ENCODE data around the gene PSMG2. TPM values are rescaled to one million over a fixed set of nuclear protein-coding genes. Genes with fewer than 3 reads are reported as not detected.

Gene PSMG2
- total and polyA plus RNA-seq, 10 of the 15 experiments (the other 5 are each of a cell fraction or from before 2014, with no cell fraction given) = 88.5 to 268 (median 116) TPM

DNA sequence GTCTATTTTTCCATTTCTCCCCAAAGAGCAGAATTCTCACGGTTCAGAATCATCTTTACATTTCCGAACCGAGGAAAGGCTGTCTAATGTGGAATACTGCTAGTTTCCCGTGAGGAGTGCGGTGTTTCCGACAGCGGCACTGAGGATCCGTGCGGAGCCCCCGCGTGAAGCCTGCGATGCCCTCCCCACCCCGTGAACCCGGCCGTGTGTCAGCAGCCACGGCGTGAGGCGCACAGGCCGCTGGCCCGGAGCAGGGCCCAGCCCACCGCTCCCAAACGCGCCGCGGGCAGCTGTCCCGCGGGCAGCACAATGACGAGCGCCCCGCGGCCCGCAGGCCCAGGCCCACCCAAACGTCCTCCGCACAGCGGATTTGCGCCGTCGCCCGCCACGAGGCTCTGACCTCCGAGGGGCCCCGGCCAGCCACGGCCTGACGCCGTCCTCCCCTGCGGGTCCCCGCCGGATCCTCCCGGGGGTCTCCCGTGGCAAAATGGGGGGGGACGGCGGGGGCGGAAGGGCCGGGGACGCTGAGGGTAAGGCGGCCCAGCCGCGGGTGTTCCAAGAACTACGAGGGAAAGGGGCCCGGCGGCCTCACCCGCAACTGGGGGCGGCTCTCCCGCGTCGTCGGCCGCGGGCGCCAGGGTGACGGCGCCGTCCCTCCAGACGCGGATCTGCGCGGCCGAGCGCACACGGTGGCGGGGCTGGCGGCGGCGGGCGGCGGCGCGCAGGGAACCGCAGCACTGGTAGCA is 45.7 kb upstream of the PSMG2 start:
- Histone ChIP-seq H3K4me2 (ENCODE audit: control insufficient read depth, insufficient read depth) (peak overlapping the region; percentile 28), H3K27ac (ENCODE audit: control insufficient read depth, insufficient read depth) (no peak overlapping the region), H3K36me3 (ENCODE audit: control insufficient read depth in 2 of 2, insufficient read depth in 2 of 2, low read length in 1 of 2) (no peaks in the 10 kb centered on the region), H4K20me1 (ENCODE audit: control insufficient read depth, insufficient read depth) (no peaks in the 10 kb centered on the region), H2AFZ (ENCODE audit: control insufficient read depth, low read depth, low read length) (peak overlapping the region; percentile 55), H3K9ac (ENCODE audit: control insufficient read depth, insufficient read depth, low read length) (no peak overlapping the region), H3K79me2 (ENCODE audit: control insufficient read depth, insufficient read depth, low read length) (no peaks in the 10 kb centered on the region), H3K4me3 (peak overlapping the region; percentile 53; the same call in 1 of the 2 replicates), H3K4me1 (ENCODE audit: control insufficient read depth, insufficient read depth, low read length) (no peaks in the 10 kb centered on the region), H3K9me3 (replicated peaks; ENCODE audit: control insufficient read depth, insufficient read depth, low read length) (no peaks in the 10 kb centered on the region), H3K27me3 (replicated peaks in 1 of 2; ENCODE audit: control insufficient read depth in 2 of 2, insufficient read depth in 2 of 2, low read length in 1 of 2) (peaks cover 0 to 2% of the 10 kb centered on the region in 2 experiments; a peak in 2 of 4 replicates)
- DNase-seq (ENCODE audit: low read depth, low spot score) (no peak), ATAC-seq (peak; percentile 48), FAIRE-seq (no peak)
- no TSS peak for BruUV-seq (replicated peaks)
- RAD21 ChIA-PET (ENCODE audit: unreplicated experiment) = no interaction called here
- CTCF ChIA-PET = no interaction called here
- SMC1A ChIA-PET (ENCODE audit: uncharacterized antibody, unreplicated experiment) = no interaction called here
- in situ Hi-C loops (cut with MboI) = no loop called here
- intact Hi-C loops (cut with micrococcal nuclease; ENCODE audit: unreplicated experiment) = loop anchor here (5.0 kb wide), 1 partner anchor 115 kb away; no protein-coding TSS in a partner anchor
- under 1% methylated on average over 60 of the region's 89 CpGs for WGBS (ENCODE audit: insufficient coverage, insufficient replicate concordance, low lambda C conversion rate, missing lambda C conversion rate)
- TF ChIP-seq SKIL (IDR thresholded peaks at IDR 0.05; ENCODE audit: low read depth, poor library complexity, severe bottlenecking) (no peak), ZNF592 (IDR thresholded peaks at IDR 0.05) (no peak), SUZ12 (IDR thresholded peaks at IDR 0.05; ENCODE audit: unreplicated experiment) (peak; percentile 81)
- TF ChIP-seq, protein P1, sequence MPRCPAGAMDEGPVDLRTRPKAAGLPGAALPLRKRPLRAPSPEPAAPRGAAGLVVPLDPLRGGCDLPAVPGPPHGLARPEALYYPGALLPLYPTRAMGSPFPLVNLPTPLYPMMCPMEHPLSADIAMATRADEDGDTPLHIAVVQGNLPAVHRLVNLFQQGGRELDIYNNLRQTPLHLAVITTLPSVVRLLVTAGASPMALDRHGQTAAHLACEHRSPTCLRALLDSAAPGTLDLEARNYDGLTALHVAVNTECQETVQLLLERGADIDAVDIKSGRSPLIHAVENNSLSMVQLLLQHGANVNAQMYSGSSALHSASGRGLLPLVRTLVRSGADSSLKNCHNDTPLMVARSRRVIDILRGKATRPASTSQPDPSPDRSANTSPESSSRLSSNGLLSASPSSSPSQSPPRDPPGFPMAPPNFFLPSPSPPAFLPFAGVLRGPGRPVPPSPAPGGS (IDR thresholded peaks at IDR 0.05; ENCODE audit: borderline replicate concordance, insufficient read depth, low read depth, low read length, poor library complexity, severe bottlenecking) = no peak
- POLR2A ChIA-PET = no interaction called here
